Lower leg skin (tissue), 3 donors: Measurements from ENCODE around the gene SH3RF1.

Source experiments
- POLR2A ChIP-seq, 2 donors: fragments of 450-650 bp; IDR thresholded peaks; one replicate each; pipeline ENCODE4 v1.6.1; 2016 to 2017; ENCODE audit warnings: antibody characterized with exemption in 2 of 2, mild to moderate bottlenecking in 1 of 2, moderate library complexity in 1 of 2
- TF ChIP-seq, protein P1 (sequence below), 3 donors: fragments of 450-650 bp; IDR thresholded peaks; one replicate each; pipeline ENCODE4 v1.5.1; 2016; ENCODE audit warnings: antibody characterized with exemption in 3 of 3, mild to moderate bottlenecking in 3 of 3, moderate library complexity in 2 of 3

DNA sequence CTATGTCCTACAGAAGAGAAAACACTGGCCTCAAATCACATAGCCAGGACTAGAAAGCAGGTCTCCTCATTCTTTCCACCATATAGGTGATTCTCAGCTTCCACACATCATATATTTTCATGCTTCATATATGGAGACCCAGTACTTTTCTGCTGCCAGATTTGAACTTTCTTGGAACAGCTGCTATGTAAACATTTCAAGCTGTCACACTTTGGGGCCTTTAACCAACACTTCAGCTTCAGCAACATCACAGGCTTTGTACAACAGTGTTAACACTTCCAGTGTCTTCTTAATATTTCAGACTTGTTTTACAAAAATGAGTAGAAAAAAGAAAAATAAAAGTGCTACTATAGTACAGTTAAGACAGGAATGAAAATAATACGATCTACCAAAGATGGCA lies 12.6 kb downstream of the SH3RF1 start:
- TF ChIP-seq, protein P1, sequence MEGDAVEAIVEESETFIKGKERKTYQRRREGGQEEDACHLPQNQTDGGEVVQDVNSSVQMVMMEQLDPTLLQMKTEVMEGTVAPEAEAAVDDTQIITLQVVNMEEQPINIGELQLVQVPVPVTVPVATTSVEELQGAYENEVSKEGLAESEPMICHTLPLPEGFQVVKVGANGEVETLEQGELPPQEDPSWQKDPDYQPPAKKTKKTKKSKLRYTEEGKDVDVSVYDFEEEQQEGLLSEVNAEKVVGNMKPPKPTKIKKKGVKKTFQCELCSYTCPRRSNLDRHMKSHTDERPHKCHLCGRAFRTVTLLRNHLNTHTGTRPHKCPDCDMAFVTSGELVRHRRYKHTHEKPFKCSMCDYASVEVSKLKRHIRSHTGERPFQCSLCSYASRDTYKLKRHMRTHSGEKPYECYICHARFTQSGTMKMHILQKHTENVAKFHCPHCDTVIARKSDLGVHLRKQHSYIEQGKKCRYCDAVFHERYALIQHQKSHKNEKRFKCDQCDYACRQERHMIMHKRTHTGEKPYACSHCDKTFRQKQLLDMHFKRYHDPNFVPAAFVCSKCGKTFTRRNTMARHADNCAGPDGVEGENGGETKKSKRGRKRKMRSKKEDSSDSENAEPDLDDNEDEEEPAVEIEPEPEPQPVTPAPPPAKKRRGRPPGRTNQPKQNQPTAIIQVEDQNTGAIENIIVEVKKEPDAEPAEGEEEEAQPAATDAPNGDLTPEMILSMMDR (IDR thresholded peaks at IDR 0.05), result no peak
- no peak for TF ChIP-seq POLR2A (IDR thresholded peaks at IDR 0.05)
